PC-9 (cell line): ENCODE measurements around the gene RIPOR3. TPM values are rescaled to one million over a fixed set of nuclear protein-coding genes. Genes with fewer than 3 reads are reported as not detected.

ENCODE experiments used
- BruUV-seq: library from RNA; stranded (reverse); fragments of 400-500 nt; replicated peaks from 2 replicates; lab custom pipeline; 2021; lab: Mats Ljungman, UMichigan
- CTCF ChIA-PET: fragments of 300-600 bp; sonication (Branson Sonifier 250); formaldehyde crosslinking; loops from one replicate; lab custom pipeline; 2022; ENCODE audit warnings: antibody characterized with exemption; lab: Charles Lee
- POLR2A ChIA-PET: fragments of 300-600 bp; sonication (Branson Sonifier 250); formaldehyde crosslinking; loops from one replicate; lab custom pipeline; 2022; ENCODE audit warnings: antibody characterized with exemption; ENCODE audit not compliant: unreplicated experiment; lab: Charles Lee
- DNase-seq, 2 experiments: peaks; one replicate each; pipeline versions ENCODE4 v3.0.0 to v3.0.0-alpha.2; 2015 to 2022; ENCODE audit warnings: mixed read lengths in 1 of 2
- H2AFZ ChIP-seq: fragments of 200-600 bp; sonication (generic); 2 replicates; pipeline ENCODE4 v1.8.1; 2017; ENCODE audit warnings: antibody characterized with exemption
- H3F3A ChIP-seq: fragments of 200-600 bp; sonication (generic); 2 replicates; pipeline ENCODE4 v1.8.1; 2017; ENCODE audit warnings: antibody characterized with exemption, mild to moderate bottlenecking, low read depth; ENCODE audit not compliant: insufficient read depth
- H3K27ac ChIP-seq: fragments of 200-600 bp; sonication (generic); 2 replicates; pipeline ENCODE4 v1.6.1; 2016; ENCODE audit warnings: mixed run types
- H3K27me3 ChIP-seq: fragments of 200-600 bp; sonication (generic); 2 replicates; pipeline ENCODE4 v1.6.1; 2016; ENCODE audit warnings: low read depth, mixed run types; ENCODE audit not compliant: insufficient read depth
- H3K36me3 ChIP-seq: fragments of 200-600 bp; sonication (generic); 2 replicates; pipeline ENCODE4 v1.6.1; 2016; ENCODE audit warnings: low read depth, mixed run types
- H3K4me1 ChIP-seq: fragments of 200-600 bp; sonication (generic); replicated peaks from 2 replicates; pipeline ENCODE4 v1.6.1; 2016; ENCODE audit warnings: mixed run types; ENCODE audit not compliant: insufficient read depth
- H3K4me2 ChIP-seq: fragments of 200-600 bp; sonication (generic); 2 replicates; pipeline ENCODE4 v1.6.1; 2017; ENCODE audit warnings: mixed run types
- H3K4me3 ChIP-seq: fragments of 200-600 bp; sonication (generic); 2 replicates; pipeline ENCODE4 v1.6.1; 2016; ENCODE audit warnings: mixed run types
- H3K79me2 ChIP-seq: fragments of 200-600 bp; sonication (generic); 2 replicates; pipeline ENCODE4 v1.6.1; 2017; ENCODE audit warnings: low read depth, mixed run types
- H3K9me2 ChIP-seq: fragments of 200-600 bp; sonication (generic); 2 replicates; pipeline ENCODE4 v1.8.1; 2017; ENCODE audit warnings: mild to moderate bottlenecking; ENCODE audit not compliant: insufficient read depth
- H3K9me3 ChIP-seq: fragments of 200-600 bp; sonication (generic); 2 replicates; pipeline ENCODE4 v1.8.1; 2016; ENCODE audit warnings: low read depth; ENCODE audit not compliant: insufficient read depth
- H4K20me1 ChIP-seq: fragments of 200-600 bp; sonication (generic); 2 replicates; pipeline ENCODE4 v1.8.1; 2017; ENCODE audit not compliant: insufficient read depth
- CTCF ChIP-seq: fragments of 200-600 bp; sonication (generic); conservative IDR thresholded peaks from 2 replicates; pipeline ENCODE4 v1.6.1; 2017; ENCODE audit warnings: mixed run types, antibody characterized with exemption, mild to moderate bottlenecking, moderate library complexity
- EZH2 ChIP-seq: fragments of 200-600 bp; sonication (generic); IDR thresholded peaks from 2 replicates; pipeline ENCODE4 v1.8.0; 2017; ENCODE audit warnings: antibody characterized with exemption, low read depth
- intact Hi-C: fragments of 100-400 bp; cut with micrococcal nuclease; formaldehyde crosslinking; loops from one replicate; pipeline ENCODE4 v1.10.0; 2022; ENCODE audit not compliant: unreplicated experiment
- total RNA-seq: library from RNA; stranded (reverse); gene quantifications from 2 replicates; pipeline ENCODE4 v1.2.3, GENCODE V29; 2021

Gene RIPOR3
- total RNA-seq, 1 experiment from 2014 or later = 6.3 TPM

GRCh38 chr20:50680105-50680960 lies 11.0 kb downstream of the RIPOR3 start:
- Histone ChIP-seq H3F3A (peaks cover 53% of the 10 kb centered on the region), H3K79me2 (0 out of 2 replicates have a peak, but pooled peaks cover 1% of the 10 kb centered on the region), H3K4me1 (peaks cover 58% of the 10 kb centered on the region), H3K4me2 (peak overlapping the region; percentile 63), H3K9me2 (no peaks in the 10 kb centered on the region), H3K27me3 (no peaks in the 10 kb centered on the region), H3K36me3 (no peaks in the 10 kb centered on the region), H3K9me3 (no peaks in the 10 kb centered on the region), H4K20me1 (no peaks in the 10 kb centered on the region), H2AFZ (no peak overlapping the region), H3K27ac (peak overlapping the region; percentile 80), H3K4me3 (peak overlapping the region; percentile 30; the same call in 1 of the 2 replicates)
- intact Hi-C loops = loop anchor here (1.0 kb wide), 1 partner anchor 10 kb away; no protein-coding TSS in a partner anchor
- BruUV-seq = TSS peak; percentile 14
- DNase-seq = peak; percentile 69 to 86
- CTCF ChIA-PET = interaction anchor here (0.6 to 1.3 kb wide), 7 partner anchors 9 to 187 kb away, joined by 3 to 14 read pairs (median 3); no protein-coding TSS in a partner anchor
- POLR2A ChIA-PET = interaction anchor here (0.5 to 0.6 kb wide), 3 partner anchors 45 to 108 kb away, joined by 4 to 5 read pairs (median 4); no protein-coding TSS in a partner anchor
- TF ChIP-seq EZH2 (no peak), CTCF (no peak)

- DNase-seq = peak; percentile 20 to 64
- Histone ChIP-seq H3K4me3 (peak overlapping the region; percentile 30; the same call in 1 of the 2 replicates), H3F3A (peaks cover 57% of the 10 kb centered on the region), H3K27ac (peak overlapping the region; percentile 80), H3K9me2 (no peaks in the 10 kb centered on the region), H3K79me2 (0 out of 2 replicates have a peak, but pooled peaks cover 3% of the 10 kb centered on the region), H3K4me1 (peaks cover 64% of the 10 kb centered on the region), H2AFZ (no peak overlapping the region), H4K20me1 (no peaks in the 10 kb centered on the region), H3K9me3 (no peaks in the 10 kb centered on the region), H3K27me3 (no peaks in the 10 kb centered on the region), H3K4me2 (peak overlapping the region; percentile 63), H3K36me3 (no peaks in the 10 kb centered on the region)
- ChIA-PET CTCF (interaction anchor here (0.7 to 1.1 kb wide), 2 partner anchors 63 to 69 kb away, joined by 3 read pairs; no protein-coding TSS in a partner anchor), POLR2A (interaction anchor here (0.6 kb wide), 1 partner anchor 50 kb away, joined by 5 read pairs; no protein-coding TSS in a partner anchor)
- no TSS peak for BruUV-seq
- TF ChIP-seq EZH2 (no peak), CTCF (no peak)
- intact Hi-C loops = loop anchor here (1.0 to 5.0 kb wide), 2 partner anchors 11 to 108 kb away; no protein-coding TSS in a partner anchor
Measured at GRCh38 chr20:50679753-50680104, 11.6 kb downstream of the RIPOR3 start.

- Histone ChIP-seq H3K4me2 (peak overlapping the region; percentile 57), H4K20me1 (no peaks in the 10 kb centered on the region), H3K9me3 (no peaks in the 10 kb centered on the region), H3K4me1 (peaks cover 71% of the 10 kb centered on the region), H3K27ac (peak overlapping the region; percentile 89), H2AFZ (no peak overlapping the region), H3K27me3 (no peaks in the 10 kb centered on the region), H3K4me3 (no peak overlapping the region), H3F3A (peaks cover 65% of the 10 kb centered on the region), H3K36me3 (no peaks in the 10 kb centered on the region), H3K79me2 (0 out of 2 replicates have a peak, but pooled peaks cover 3% of the 10 kb centered on the region), H3K9me2 (no peaks in the 10 kb centered on the region)
- TF ChIP-seq EZH2 = no peak
- no peak for TF ChIP-seq CTCF
- POLR2A ChIA-PET = interaction anchor here (0.5 to 1.5 kb wide), 16 partner anchors 15 to 91 kb away, joined by 3 to 36 read pairs (median 6); partner anchors contain the start of gene PARD6B
- DNase-seq = peak; percentile 98 to 100
- CTCF ChIA-PET = interaction anchor here (0.6 to 0.9 kb wide), 7 partner anchors 11 to 1402 kb away, joined by 3 to 9 read pairs (median 3); no protein-coding TSS in a partner anchor
- intact Hi-C loops = loop anchor here (1.0 to 5.0 kb wide), 9 partner anchors 8 to 109 kb away; no protein-coding TSS in a partner anchor
- BruUV-seq = no TSS peak
Measured at GRCh38 chr20:50678169-50678898, 13.0 kb downstream of the RIPOR3 start.
